Left ventricle myocardium inferior (tissue), 1 donor: ENCODE data around the gene CARD6. TPM values are rescaled to one million over a fixed set of nuclear protein-coding genes. Genes with fewer than 3 reads are reported as not detected.

Experiments used
- DNase-seq: peaks from one replicate; pipeline ENCODE4 v3.0.0-alpha.2; 2020
- H3K27ac ChIP-seq: fragments of 200-600 bp; replicated peaks from 2 replicates; pipeline ENCODE4 v1.8.0; 2021
- H3K27me3 ChIP-seq: fragments of 200-600 bp; 2 replicates; pipeline ENCODE4 v1.8.0; 2021; ENCODE audit warnings: low read depth
- H3K36me3 ChIP-seq: fragments of 200-600 bp; 2 replicates; pipeline ENCODE4 v1.8.0; 2021
- H3K4me1 ChIP-seq: fragments of 200-600 bp; 2 replicates; pipeline ENCODE4 v1.8.0; 2021
- H3K4me3 ChIP-seq: fragments of 200-600 bp; 2 replicates; pipeline ENCODE4 v1.8.0; 2021; ENCODE audit warnings: mild to moderate bottlenecking, moderate library complexity
- H3K9me3 ChIP-seq: fragments of 200-600 bp; replicated peaks from 2 replicates; pipeline ENCODE4 v1.8.0; 2021
- CTCF ChIP-seq: fragments of 200-600 bp; IDR thresholded peaks from 2 replicates; pipeline ENCODE4 v1.8.0; 2021; ENCODE audit warnings: antibody characterized with exemption, mild to moderate bottlenecking, borderline replicate concordance
- intact Hi-C: fragments of 100-400 bp; cut with micrococcal nuclease; formaldehyde crosslinking; loops from one replicate; pipeline ENCODE4 v1.11.0; 2022
- total RNA-seq: library from RNA; stranded (reverse); fragmentation: NEBNext Ultra II Directional; extraction: Animal tissue kit (Norgen Biotek cat#: 25700); gene quantifications from one replicate; pipeline ENCODE4 v1.2.1, GENCODE V29; 2021
- donor health status: DM: no; HTN: yes; CAD: no; lungs with severe emphysema.

CARD6 gene
- total RNA-seq, 1 donor from 2014 or later: 6.1 TPM

DNA sequence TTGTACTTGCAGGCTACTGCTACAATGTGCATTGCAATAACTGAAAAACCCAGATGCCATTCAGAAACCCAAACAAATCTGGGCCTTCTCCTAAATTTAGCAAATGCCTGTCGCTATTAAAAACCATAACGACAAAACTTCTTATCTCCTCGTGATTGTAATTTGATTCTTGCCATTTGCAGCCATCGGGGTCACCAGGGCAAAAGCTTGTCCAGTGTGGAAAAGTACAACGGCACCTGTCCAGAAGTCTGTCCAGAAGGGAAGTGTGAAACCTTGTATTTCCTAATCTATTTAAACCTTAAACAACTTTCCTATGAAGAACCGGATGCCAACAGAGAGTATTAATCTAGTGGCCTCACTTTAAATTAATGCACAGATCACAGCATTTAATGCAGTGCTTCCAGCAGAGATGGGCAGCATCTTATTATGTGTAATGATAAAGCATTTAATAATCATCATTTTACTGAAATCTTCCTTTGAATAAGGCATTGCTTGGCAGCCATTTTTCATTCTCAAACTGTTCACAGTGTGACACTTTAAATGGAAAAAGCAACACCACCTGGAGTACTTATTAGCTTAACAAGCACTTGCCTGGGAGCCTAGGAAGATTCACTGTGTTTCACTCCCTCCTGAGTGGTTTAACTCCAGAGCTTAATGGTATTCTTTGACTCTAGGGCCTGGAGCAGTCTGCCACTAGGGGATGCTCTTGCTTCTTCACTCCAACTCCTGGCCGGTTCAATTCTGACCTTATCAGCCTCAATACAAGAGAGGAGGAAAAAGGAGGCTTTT lies 63.2 kb downstream of the CARD6 start:
- Histone ChIP-seq H3K27ac (peak overlapping the region; percentile 76), H3K4me1 (peaks cover 22% of the 10 kb centered on the region), H3K9me3 (no peaks in the 10 kb centered on the region), H3K27me3 (no peaks in the 10 kb centered on the region), H3K4me3 (no peak overlapping the region), H3K36me3 (no peaks in the 10 kb centered on the region)
- TF ChIP-seq CTCF: peak; percentile 95
- DNase-seq: peak; percentile 53
- intact Hi-C loops: loop anchor here (10.0 kb wide), 2 partner anchors 290 to 610 kb away; partner anchors contain the start of gene PLCXD3

DNA sequence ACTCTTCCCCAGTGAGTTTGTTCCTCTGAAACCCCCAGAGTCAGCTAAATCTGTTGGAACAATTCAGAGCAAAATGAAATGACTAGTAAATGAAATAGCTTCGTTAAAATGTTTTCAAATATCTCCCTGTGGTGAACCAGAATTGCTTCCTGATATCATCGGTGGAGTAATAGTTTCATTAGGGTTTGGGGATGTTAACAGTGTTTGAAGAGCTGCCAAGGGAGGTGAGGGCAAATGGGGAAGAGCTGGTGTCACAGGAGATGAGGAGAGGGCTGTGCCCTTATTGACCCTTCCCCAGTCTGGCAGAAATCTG lies 63.8 kb downstream of the CARD6 start:
- H3K36me3 ChIP-seq: no peaks in the 10 kb centered on the region
- TF ChIP-seq CTCF: no peak
- no peak for DNase-seq
- H3K9me3 ChIP-seq: no peaks in the 10 kb centered on the region
- intact Hi-C loops: loop anchor here (10.0 kb wide), 2 partner anchors 290 to 610 kb away; partner anchors contain the start of gene PLCXD3
- H3K4me1 ChIP-seq: peaks cover 28% of the 10 kb centered on the region
- no peaks in the 10 kb centered on the region for H3K27me3 ChIP-seq
- no peak overlapping the region for H3K4me3 ChIP-seq
- peak overlapping the region; percentile 76 for H3K27ac ChIP-seq

DNA sequence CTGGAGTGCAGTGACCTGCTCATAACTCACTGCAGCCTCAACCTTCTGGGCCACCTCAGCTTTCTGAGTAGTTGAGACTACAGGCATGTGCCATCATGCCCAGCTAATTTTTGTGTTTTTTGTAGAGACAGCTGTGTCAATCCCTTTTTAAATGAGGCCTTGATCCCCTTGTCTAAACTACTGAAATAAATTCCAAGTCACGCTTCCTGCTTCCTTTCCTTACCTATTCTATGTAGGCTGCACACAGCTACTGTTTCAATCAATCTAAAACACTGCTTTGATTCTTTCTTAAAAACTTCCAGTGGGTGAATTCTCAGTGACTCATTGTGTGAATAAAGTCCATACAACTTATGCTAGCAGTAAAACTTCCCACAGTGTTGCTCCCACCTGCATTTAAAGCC lies 65.2 kb downstream of the CARD6 start:
- no peaks in the 10 kb centered on the region for H3K27me3 ChIP-seq
- no peak overlapping the region for H3K4me3 ChIP-seq
- no peaks in the 10 kb centered on the region for H3K36me3 ChIP-seq
- no peaks in the 10 kb centered on the region for H3K9me3 ChIP-seq
- no peak for TF ChIP-seq CTCF
- H3K27ac ChIP-seq: peak overlapping the region; percentile 76
- DNase-seq: no peak
- peaks cover 38% of the 10 kb centered on the region for H3K4me1 ChIP-seq
- intact Hi-C loops: loop anchor here (10.0 kb wide), 2 partner anchors 288 to 608 kb away; partner anchors contain the start of gene PLCXD3

GRCh38 chr5:40909264-40909663 lies 68.1 kb downstream of the CARD6 start, which contains the start of gene C7:
Gene C7, plus strand, starts transcription at chr5:40909497. Its CDS starts 114 bp downstream, at chr5:40909611.
- peak within 1 kb of the TSS; percentile 51 for H3K4me3 ChIP-seq
- intact Hi-C loops: loop anchor here (10.0 kb wide), 2 partner anchors 286 to 606 kb away; partner anchors contain the start of gene PLCXD3
- H3K36me3 ChIP-seq: no peaks in the 10 kb centered on the region
- H3K27me3 ChIP-seq: no peaks in the 10 kb centered on the region
- DNase-seq: no peak
- peaks cover 32% of the 10 kb centered on the region for H3K4me1 ChIP-seq
- H3K27ac ChIP-seq: peak within 1 kb of the TSS; percentile 70
- H3K9me3 ChIP-seq: no peaks in the 10 kb centered on the region
- TF ChIP-seq CTCF: no peak

DNA sequence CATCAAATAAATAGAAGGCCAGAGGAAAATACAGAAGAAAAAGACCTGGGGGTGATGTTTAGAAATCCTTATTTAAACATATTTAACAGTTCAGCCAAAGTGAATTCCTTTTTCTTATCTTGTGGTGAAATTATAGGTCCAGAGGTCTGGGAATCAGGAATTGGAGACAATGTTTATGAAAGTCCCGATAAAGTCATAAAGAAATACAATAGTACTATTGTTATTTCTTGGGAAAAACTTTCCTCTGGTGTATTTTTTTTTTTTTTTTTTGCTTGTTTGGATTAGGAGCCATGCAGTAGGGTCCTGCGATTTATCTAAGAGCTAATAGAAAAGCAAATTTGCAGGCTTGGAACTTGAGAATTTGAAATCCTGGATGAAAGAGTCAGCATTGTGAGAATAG lies 68.6 kb downstream of the CARD6 start:
- intact Hi-C loops: loop anchor here (10.0 kb wide), 2 partner anchors 285 to 605 kb away; partner anchors contain the start of gene PLCXD3
- peaks cover 28% of the 10 kb centered on the region for H3K4me1 ChIP-seq
- no peaks in the 10 kb centered on the region for H3K9me3 ChIP-seq
- peak overlapping the region; percentile 70 for H3K27ac ChIP-seq
- no peak for TF ChIP-seq CTCF
- H3K36me3 ChIP-seq: no peaks in the 10 kb centered on the region
- DNase-seq: no peak
- peak overlapping the region; percentile 51 for H3K4me3 ChIP-seq
- H3K27me3 ChIP-seq: no peaks in the 10 kb centered on the region

Other genes with a start within 250 kb of the CARD6 start
- 6.2 TPM for gene PTGER4, start 161.5 kb upstream of the CARD6 start, total RNA-seq
- gene TTC33, start 85.4 kb upstream of the CARD6 start, total RNA-seq: 14.3 TPM
- 38.5 TPM for gene PRKAA1, start 43.0 kb upstream of the CARD6 start, total RNA-seq
- 624 TPM for gene RPL37, start 6.1 kb upstream of the CARD6 start, total RNA-seq
- gene C7, start 68.1 kb downstream of the CARD6 start, total RNA-seq: 175 TPM
- not detected for gene MROH2B, start 230.0 kb downstream of the CARD6 start, total RNA-seq